ENCODE data around the gene LPP. TPM values are rescaled to one million over a fixed set of nuclear protein-coding genes. Genes with fewer than 3 reads are reported as not detected.

Gene LPP
- polyA plus RNA-seq, 1 donor (not counting 4 experiments of a cell fraction or from before 2014, with no cell fraction given): 16.0 TPM

- no peaks in the 10 kb centered on the region for H3K79me2 ChIP-seq (ENCODE audit: control insufficient read depth, insufficient read depth, low read length)
- no peak for DNase-seq (ENCODE audit: low read depth, low spot score)
- H3K9ac ChIP-seq (ENCODE audit: control insufficient read depth, extremely low read depth, insufficient read depth, low read length): no peak overlapping the region
- H3K9me3 ChIP-seq (ENCODE audit: control insufficient read depth, low read depth, low read length): no peaks in the 10 kb centered on the region
- H3K4me3 ChIP-seq (ENCODE audit: control insufficient read depth in 2 of 3, extremely low read depth in 1 of 3, insufficient read depth in 2 of 3, low read depth in 1 of 3, low read length in 3 of 3): no peak overlapping the region
- H3K27ac ChIP-seq (ENCODE audit: control insufficient read depth, insufficient read depth, low read length): no peak overlapping the region
- H3K4me2 ChIP-seq (ENCODE audit: control insufficient read depth, extremely low read depth, insufficient read depth, low read depth, low read length): no peak overlapping the region
- H2AFZ ChIP-seq (ENCODE audit: control insufficient read depth, low read length): no peak overlapping the region
- no peak for FAIRE-seq
- dilution Hi-C loops (cut with MboI; ENCODE audit: extremely low pct_ligation_motif_present, low sequenced_read_pairs): no loop called here
- H3K36me3 ChIP-seq (ENCODE audit: control insufficient read depth in 2 of 2, extremely low read depth in 1 of 2, insufficient read depth in 2 of 2, low read length in 2 of 2): no peaks in the 10 kb centered on the region
- H3K9me1 ChIP-seq (ENCODE audit: control insufficient read depth, extremely low read depth, insufficient read depth, low read length): no peaks in the 10 kb centered on the region
- no peak for TF ChIP-seq CTCF (optimal IDR thresholded peaks at IDR 0.05 in 1 of 3, IDR thresholded peaks at IDR 0.05 in 1 of 3, conservative IDR thresholded peaks at IDR 0.05 in 1 of 3; ENCODE audit: extremely low read depth in 1 of 3, insufficient read depth in 2 of 3, low read length in 3 of 3)
- no peak for TF ChIP-seq EZH2 (IDR thresholded peaks at IDR 0.05; ENCODE audit: low read length)
- no peaks in the 10 kb centered on the region for H3K4me1 ChIP-seq (ENCODE audit: control insufficient read depth, extremely low read depth, insufficient read depth, low read length)
- no peaks in the 10 kb centered on the region for H4K20me1 ChIP-seq (ENCODE audit: control insufficient read depth, extremely low read depth, insufficient read depth, low read length)
- H3K27me3 ChIP-seq (ENCODE audit: control insufficient read depth, extremely low read depth, insufficient read depth, low read length): no peaks in the 10 kb centered on the region
Measured at GRCh38 chr3:188135271-188135670, 18.7 kb upstream of the LPP start.

- no peaks in the 10 kb centered on the region for H3K79me2 ChIP-seq (ENCODE audit: control insufficient read depth, insufficient read depth, low read length)
- FAIRE-seq (no peak), DNase-seq (ENCODE audit: low read depth, low spot score) (no peak)
- H3K4me2 ChIP-seq (ENCODE audit: control insufficient read depth, extremely low read depth, insufficient read depth, low read depth, low read length): no peak overlapping the region
- dilution Hi-C loops (cut with MboI; ENCODE audit: extremely low pct_ligation_motif_present, low sequenced_read_pairs): no loop called here
- H3K9me3 ChIP-seq (ENCODE audit: control insufficient read depth, low read depth, low read length): no peaks in the 10 kb centered on the region
- no peak overlapping the region for H3K4me3 ChIP-seq (ENCODE audit: control insufficient read depth in 2 of 3, extremely low read depth in 1 of 3, insufficient read depth in 2 of 3, low read depth in 1 of 3, low read length in 3 of 3)
- H4K20me1 ChIP-seq (ENCODE audit: control insufficient read depth, extremely low read depth, insufficient read depth, low read length): no peaks in the 10 kb centered on the region
- no peaks in the 10 kb centered on the region for H3K4me1 ChIP-seq (ENCODE audit: control insufficient read depth, extremely low read depth, insufficient read depth, low read length)
- H3K9me1 ChIP-seq (ENCODE audit: control insufficient read depth, extremely low read depth, insufficient read depth, low read length): no peaks in the 10 kb centered on the region
- H2AFZ ChIP-seq (ENCODE audit: control insufficient read depth, low read length): no peak overlapping the region
- no peak overlapping the region for H3K27ac ChIP-seq (ENCODE audit: control insufficient read depth, insufficient read depth, low read length)
- H3K9ac ChIP-seq (ENCODE audit: control insufficient read depth, extremely low read depth, insufficient read depth, low read length): no peak overlapping the region
- TF ChIP-seq EZH2 (IDR thresholded peaks at IDR 0.05; ENCODE audit: low read length) (no peak), CTCF (optimal IDR thresholded peaks at IDR 0.05 in 1 of 3, IDR thresholded peaks at IDR 0.05 in 1 of 3, conservative IDR thresholded peaks at IDR 0.05 in 1 of 3; ENCODE audit: extremely low read depth in 1 of 3, insufficient read depth in 2 of 3, low read length in 3 of 3) (no peak)
- H3K27me3 ChIP-seq (ENCODE audit: control insufficient read depth, extremely low read depth, insufficient read depth, low read length): no peaks in the 10 kb centered on the region
- H3K36me3 ChIP-seq (ENCODE audit: control insufficient read depth in 2 of 2, extremely low read depth in 1 of 2, insufficient read depth in 2 of 2, low read length in 2 of 2): no peaks in the 10 kb centered on the region
Measured at GRCh38 chr3:188137051-188137450, 16.9 kb upstream of the LPP start.

All from keratinocyte (primary cell).